ENCODE data around the gene ADCY6.

- TF ChIP-seq POLR2A (IDR thresholded peaks at IDR 0.05; ENCODE audit: low read depth, low read length): no peak
- TF ChIP-seq CTCF (conservative IDR thresholded peaks at IDR 0.05; ENCODE audit: low read depth, low read length): no peak
Measured at GRCh38 chr12:48787791-48788523, 932 bp downstream of the ADCY6 start.

All from IMR-90 (cell line).